ENCODE measurements around the gene FAM184A. TPM values are rescaled to one million over a fixed set of nuclear protein-coding genes. Genes with fewer than 3 reads are reported as not detected.
"Not testable (repeated sequence)": the region's sequence is repeated elsewhere in the genome, so short reads cannot be mapped to it uniquely, and the experiment has no call there.

The FAM184A gene
- total RNA-seq, 1 experiment from 2014 or later, result 0.97 TPM

- Histone ChIP-seq H3K27ac (ENCODE audit: low read depth, low read length, poor library complexity, severe bottlenecking) (no peak overlapping the region), H3K9me3 (ENCODE audit: low read depth, low read length, poor library complexity, severe bottlenecking) (no peaks in the 10 kb centered on the region), H3K4me3 (ENCODE audit: low read depth, low read length, poor library complexity, severe bottlenecking) (no peak overlapping the region), H3K4me1 (ENCODE audit: insufficient read depth, low read length, poor library complexity, severe bottlenecking) (no peaks in the 10 kb centered on the region), H3K27me3 (replicated peaks; ENCODE audit: insufficient read depth, low read depth, low read length, poor library complexity) (no peaks in the 10 kb centered on the region), H3K36me3 (ENCODE audit: insufficient read depth, low read length, poor library complexity, severe bottlenecking) (no peaks in the 10 kb centered on the region)
- TF ChIP-seq, protein P1, sequence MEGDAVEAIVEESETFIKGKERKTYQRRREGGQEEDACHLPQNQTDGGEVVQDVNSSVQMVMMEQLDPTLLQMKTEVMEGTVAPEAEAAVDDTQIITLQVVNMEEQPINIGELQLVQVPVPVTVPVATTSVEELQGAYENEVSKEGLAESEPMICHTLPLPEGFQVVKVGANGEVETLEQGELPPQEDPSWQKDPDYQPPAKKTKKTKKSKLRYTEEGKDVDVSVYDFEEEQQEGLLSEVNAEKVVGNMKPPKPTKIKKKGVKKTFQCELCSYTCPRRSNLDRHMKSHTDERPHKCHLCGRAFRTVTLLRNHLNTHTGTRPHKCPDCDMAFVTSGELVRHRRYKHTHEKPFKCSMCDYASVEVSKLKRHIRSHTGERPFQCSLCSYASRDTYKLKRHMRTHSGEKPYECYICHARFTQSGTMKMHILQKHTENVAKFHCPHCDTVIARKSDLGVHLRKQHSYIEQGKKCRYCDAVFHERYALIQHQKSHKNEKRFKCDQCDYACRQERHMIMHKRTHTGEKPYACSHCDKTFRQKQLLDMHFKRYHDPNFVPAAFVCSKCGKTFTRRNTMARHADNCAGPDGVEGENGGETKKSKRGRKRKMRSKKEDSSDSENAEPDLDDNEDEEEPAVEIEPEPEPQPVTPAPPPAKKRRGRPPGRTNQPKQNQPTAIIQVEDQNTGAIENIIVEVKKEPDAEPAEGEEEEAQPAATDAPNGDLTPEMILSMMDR (conservative IDR thresholded peaks at IDR 0.05; ENCODE audit: low read depth, low read length), result no peak
- TF ChIP-seq EZH2 (IDR thresholded peaks at IDR 0.05; ENCODE audit: borderline replicate concordance, low read depth, low read length, poor library complexity, severe bottlenecking), result no peak
- no peak for DNase-seq (ENCODE audit: low spot score)
- ChIA-PET CTCF (no interaction called here), POLR2A (ENCODE audit: low non-redundant PET) (no interaction called here)
- BruUV-seq (replicated peaks), result no TSS peak
- intact Hi-C loops (cut with micrococcal nuclease; ENCODE audit: unreplicated experiment), result no loop called here
Observed at GRCh38 chr6:119020597-119021561, 57.6 kb downstream of the FAM184A start.

- not testable (repeated sequence) for H3K36me3 ChIP-seq (ENCODE audit: insufficient read depth, low read length, poor library complexity, severe bottlenecking); H3K4me3 ChIP-seq (ENCODE audit: low read depth, low read length, poor library complexity, severe bottlenecking)
Observed at GRCh38 chr6:119015165-119015564, 63.3 kb downstream of the FAM184A start.

GRCh38 chr6:119012521-119012920, 65.9 kb downstream of the FAM184A start:
- H3K9me3 ChIP-seq (ENCODE audit: low read depth, low read length, poor library complexity, severe bottlenecking), result no peaks in the 10 kb centered on the region
- no TSS peak for BruUV-seq (replicated peaks)
- CTCF ChIA-PET, result no interaction called here
- H3K36me3 ChIP-seq (ENCODE audit: insufficient read depth, low read length, poor library complexity, severe bottlenecking), result no peaks in the 10 kb centered on the region
- TF ChIP-seq, protein P1 (conservative IDR thresholded peaks at IDR 0.05; ENCODE audit: low read depth, low read length), result no peak
- TF ChIP-seq EZH2 (IDR thresholded peaks at IDR 0.05; ENCODE audit: borderline replicate concordance, low read depth, low read length, poor library complexity, severe bottlenecking), result no peak
- H3K4me1 ChIP-seq (ENCODE audit: insufficient read depth, low read length, poor library complexity, severe bottlenecking), result no peaks in the 10 kb centered on the region
- H3K27me3 ChIP-seq (replicated peaks; ENCODE audit: insufficient read depth, low read depth, low read length, poor library complexity), result no peaks in the 10 kb centered on the region
- intact Hi-C loops (cut with micrococcal nuclease; ENCODE audit: unreplicated experiment), result no loop called here
- POLR2A ChIA-PET (ENCODE audit: low non-redundant PET), result no interaction called here
- no peak overlapping the region for H3K4me3 ChIP-seq (ENCODE audit: low read depth, low read length, poor library complexity, severe bottlenecking)
- DNase-seq (ENCODE audit: low spot score), result no peak
- H3K27ac ChIP-seq (ENCODE audit: low read depth, low read length, poor library complexity, severe bottlenecking), result no peak overlapping the region

More at GRCh38 chr6:119015165-119015564, 63.3 kb downstream of the FAM184A start:
- H3K27me3 ChIP-seq (replicated peaks; ENCODE audit: insufficient read depth, low read depth, low read length, poor library complexity); H3K27ac ChIP-seq (ENCODE audit: low read depth, low read length, poor library complexity, severe bottlenecking); BruUV-seq (replicated peaks); H3K4me1 ChIP-seq (ENCODE audit: insufficient read depth, low read length, poor library complexity, severe bottlenecking); intact Hi-C loops (cut with micrococcal nuclease; ENCODE audit: unreplicated experiment); CTCF ChIA-PET; H3K9me3 ChIP-seq (ENCODE audit: low read depth, low read length, poor library complexity, severe bottlenecking); DNase-seq (ENCODE audit: low spot score); POLR2A ChIA-PET (ENCODE audit: low non-redundant PET): not testable (repeated sequence)

DNA sequence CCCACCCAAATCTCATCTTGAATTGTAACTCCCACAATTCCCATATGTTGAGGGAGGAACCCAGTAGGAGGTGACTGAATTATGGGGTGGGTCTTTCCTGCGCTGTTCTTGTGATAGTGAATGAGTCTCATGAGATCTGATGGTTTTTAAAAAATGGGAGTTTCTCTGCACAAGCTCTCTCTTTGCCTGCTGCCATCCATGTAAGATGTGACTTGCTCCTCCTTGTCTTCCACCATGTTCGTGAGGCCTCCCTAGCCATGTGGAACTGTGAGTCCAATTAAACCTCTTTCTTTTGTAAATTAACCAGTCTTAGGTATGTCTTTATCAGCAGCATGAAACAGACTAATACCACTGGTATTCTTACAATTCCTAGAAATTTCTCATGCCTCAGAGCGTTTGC, 69.2 kb downstream of the FAM184A start:
- H3K27me3 ChIP-seq (replicated peaks; ENCODE audit: insufficient read depth, low read depth, low read length, poor library complexity); H3K27ac ChIP-seq (ENCODE audit: low read depth, low read length, poor library complexity, severe bottlenecking); H3K9me3 ChIP-seq (ENCODE audit: low read depth, low read length, poor library complexity, severe bottlenecking); DNase-seq (ENCODE audit: low spot score); H3K36me3 ChIP-seq (ENCODE audit: insufficient read depth, low read length, poor library complexity, severe bottlenecking); CTCF ChIA-PET; POLR2A ChIA-PET (ENCODE audit: low non-redundant PET); H3K4me3 ChIP-seq (ENCODE audit: low read depth, low read length, poor library complexity, severe bottlenecking); H3K4me1 ChIP-seq (ENCODE audit: insufficient read depth, low read length, poor library complexity, severe bottlenecking); intact Hi-C loops (cut with micrococcal nuclease; ENCODE audit: unreplicated experiment); BruUV-seq (replicated peaks): not testable (repeated sequence)
